ENCODE measurements around the gene STAC3.

STAC3 gene

GRCh38 chr12:57240066-57240921 is 10.7 kb downstream of the STAC3 start (continued):
- TF ChIP-seq ZNF518A (tag by site-specific recombination; conservative IDR thresholded peaks at IDR 0.05; ENCODE audit: low read depth) (no peak), ZNF514 (tag by site-specific recombination; IDR thresholded peaks at IDR 0.05) (no peak), PRDM2 (tag by site-specific recombination; IDR thresholded peaks at IDR 0.05; ENCODE audit: borderline replicate concordance) (no peak), HIC1 (tag by site-specific recombination; IDR thresholded peaks at IDR 0.05) (peak; percentile 84; the same call in 1 of the 2 replicates), SCRT1 (tag by site-specific recombination; IDR thresholded peaks at IDR 0.05; ENCODE audit: borderline replicate concordance) (no peak), ZNF335 (tag by site-specific recombination; conservative IDR thresholded peaks at IDR 0.05) (no peak), FEZF1 (tag by site-specific recombination; IDR thresholded peaks at IDR 0.05) (no peak; the same call in 1 of the 2 replicates), ZNF138 (tag by site-specific recombination; IDR thresholded peaks at IDR 0.05; ENCODE audit: borderline replicate concordance) (no peak), ZNF175 (tag by site-specific recombination; IDR thresholded peaks at IDR 0.05) (no peak), ZNF2 (tag by site-specific recombination; IDR thresholded peaks at IDR 0.05) (no peak; the same call in none of the 2 replicates), ZNF555 (tag by site-specific recombination; conservative IDR thresholded peaks at IDR 0.05) (no peak), ZIC2 (tag by site-specific recombination; IDR thresholded peaks at IDR 0.05) (no peak; the same call in 1 of the 2 replicates), ZNF157 (tag by site-specific recombination; IDR thresholded peaks at IDR 0.05) (no peak), ZSCAN16 (tag by site-specific recombination; IDR thresholded peaks at IDR 0.05) (no peak), ZNF398 (tag by site-specific recombination; IDR thresholded peaks at IDR 0.05) (peak; percentile 78), ZNF600 (tag by site-specific recombination; IDR thresholded peaks at IDR 0.05) (0 out of 2 replicates have a peak, but pooled peaks have one; percentile 69), ZNF280D (tag by site-specific recombination; IDR thresholded peaks at IDR 0.05) (no peak)

All from HEK293 (cell line).